DOHH2 (cell line): ENCODE data around the gene OTUD5.
"Not testable (repeated sequence)": the region's sequence is repeated elsewhere in the genome, so short reads cannot be mapped to it uniquely, and the experiment has no call there.

ENCODE experiments used
- H3F3A ChIP-seq: fragments of 200-600 bp; sonication (generic), shearing (Covaris generic); 2 replicates; pipeline ENCODE4 v1.6.0; 2016; ENCODE audit warnings: antibody characterized with exemption, mild to moderate bottlenecking; ENCODE audit not compliant: control insufficient read depth, insufficient read depth
- H3K27ac ChIP-seq: fragments of 200-600 bp; sonication (generic); 2 replicates; pipeline ENCODE4 v1.5.1; 2014; ENCODE audit warnings: low read depth, mild to moderate bottlenecking, low read length, moderate library complexity
- H3K27me3 ChIP-seq: fragments of 200-600 bp; sonication (generic); 2 replicates; pipeline ENCODE4 v1.6.1; 2014; ENCODE audit warnings: mild to moderate bottlenecking, low read length, mixed read lengths; ENCODE audit not compliant: control insufficient read depth
- H3K36me3 ChIP-seq: fragments of 200-600 bp; sonication (generic); 2 replicates; pipeline ENCODE4 v1.6.1; 2014; ENCODE audit warnings: mild to moderate bottlenecking, low read length, moderate library complexity, mixed read lengths; ENCODE audit not compliant: control insufficient read depth
- H3K4me1 ChIP-seq: fragments of 200-600 bp; sonication (generic); 2 replicates; pipeline ENCODE4 v1.6.1; 2014; ENCODE audit warnings: mild to moderate bottlenecking, low read length, mixed read lengths; ENCODE audit not compliant: control insufficient read depth
- H3K4me2 ChIP-seq: fragments of 200-600 bp; sonication (generic); 2 replicates; pipeline ENCODE4 v1.6.0; 2014; ENCODE audit warnings: mild to moderate bottlenecking, low read length, moderate library complexity
- H3K4me3 ChIP-seq: fragments of 200-600 bp; sonication (generic); 2 replicates; pipeline ENCODE4 v1.5.1; 2014; ENCODE audit warnings: mild to moderate bottlenecking, low read length, mixed read lengths
- H3K79me2 ChIP-seq: fragments of 200-600 bp; sonication (generic); 2 replicates; pipeline ENCODE4 v1.6.1; 2014; ENCODE audit warnings: mild to moderate bottlenecking, low read length, mixed read lengths; ENCODE audit not compliant: control insufficient read depth
- H3K9me2 ChIP-seq: fragments of 200-600 bp; sonication (generic); replicated peaks from 2 replicates; pipeline ENCODE4 v1.6.1; 2014; ENCODE audit warnings: mild to moderate bottlenecking, low read length, mixed read lengths; ENCODE audit not compliant: control insufficient read depth
- H3K9me3 ChIP-seq: fragments of 200-600 bp; sonication (generic); 2 replicates; pipeline ENCODE4 v1.6.1; 2014; ENCODE audit warnings: antibody characterized with exemption, low read length, mixed read lengths; ENCODE audit not compliant: control insufficient read depth, insufficient read depth
- H4K20me1 ChIP-seq: fragments of 200-600 bp; sonication (generic); 2 replicates; pipeline ENCODE4 v1.6.0; 2014; ENCODE audit warnings: low read depth, mild to moderate bottlenecking, antibody characterized with exemption, low read length, moderate library complexity; ENCODE audit not compliant: control insufficient read depth, insufficient read depth
- EZH2phosphoT487 ChIP-seq: fragments of 200-600 bp; sonication (generic); IDR thresholded peaks from 2 replicates; pipeline ENCODE4 v1.6.1; 2017; ENCODE audit warnings: borderline replicate concordance, mild to moderate bottlenecking, antibody characterized with exemption, low read length, moderate library complexity, mixed read lengths
- TF ChIP-seq, protein P1 (sequence below): fragments of 200-600 bp; sonication (generic); IDR thresholded peaks from one replicate; pipeline ENCODE4 v1.5.1; 2014; ENCODE audit warnings: antibody characterized with exemption, mild to moderate bottlenecking, low read depth, low read length; ENCODE audit not compliant: poor library complexity, severe bottlenecking

OTUD5 gene

DNA sequence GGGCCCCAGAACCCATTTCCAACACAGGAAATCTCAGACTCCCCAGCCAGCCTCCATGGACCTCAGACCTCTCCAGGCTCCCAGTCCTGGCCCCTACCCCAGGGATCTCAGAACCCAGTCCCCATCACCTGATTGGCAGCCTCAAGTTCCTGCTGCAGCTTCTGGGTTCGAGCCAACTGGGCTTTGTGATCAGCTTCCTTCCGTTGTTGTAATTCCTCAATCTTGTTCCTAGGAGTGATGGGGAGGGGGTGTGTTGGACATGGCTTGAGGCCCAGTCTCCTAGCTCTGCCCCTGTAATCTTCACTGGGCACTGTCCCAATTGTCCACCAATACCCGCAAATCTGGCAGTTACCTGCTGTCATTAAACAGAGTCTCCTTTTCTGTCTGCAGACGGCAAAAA lies 32.1 kb upstream of the OTUD5 start:
- Histone ChIP-seq H3K4me3 (no peak overlapping the region), H3K9me3 (no peaks in the 10 kb centered on the region), H3K36me3 (peaks cover 25% of the 10 kb centered on the region), H3K79me2 (no peaks in the 10 kb centered on the region), H3K9me2 (no peaks in the 10 kb centered on the region), H3K4me2 (no peak overlapping the region), H3F3A (no peaks in the 10 kb centered on the region), H4K20me1 (no peaks in the 10 kb centered on the region), H3K27me3 (no peaks in the 10 kb centered on the region), H3K4me1 (no peaks in the 10 kb centered on the region), H3K27ac (no peak overlapping the region)
- TF ChIP-seq EZH2phosphoT487: no peak
- TF ChIP-seq, protein P1, sequence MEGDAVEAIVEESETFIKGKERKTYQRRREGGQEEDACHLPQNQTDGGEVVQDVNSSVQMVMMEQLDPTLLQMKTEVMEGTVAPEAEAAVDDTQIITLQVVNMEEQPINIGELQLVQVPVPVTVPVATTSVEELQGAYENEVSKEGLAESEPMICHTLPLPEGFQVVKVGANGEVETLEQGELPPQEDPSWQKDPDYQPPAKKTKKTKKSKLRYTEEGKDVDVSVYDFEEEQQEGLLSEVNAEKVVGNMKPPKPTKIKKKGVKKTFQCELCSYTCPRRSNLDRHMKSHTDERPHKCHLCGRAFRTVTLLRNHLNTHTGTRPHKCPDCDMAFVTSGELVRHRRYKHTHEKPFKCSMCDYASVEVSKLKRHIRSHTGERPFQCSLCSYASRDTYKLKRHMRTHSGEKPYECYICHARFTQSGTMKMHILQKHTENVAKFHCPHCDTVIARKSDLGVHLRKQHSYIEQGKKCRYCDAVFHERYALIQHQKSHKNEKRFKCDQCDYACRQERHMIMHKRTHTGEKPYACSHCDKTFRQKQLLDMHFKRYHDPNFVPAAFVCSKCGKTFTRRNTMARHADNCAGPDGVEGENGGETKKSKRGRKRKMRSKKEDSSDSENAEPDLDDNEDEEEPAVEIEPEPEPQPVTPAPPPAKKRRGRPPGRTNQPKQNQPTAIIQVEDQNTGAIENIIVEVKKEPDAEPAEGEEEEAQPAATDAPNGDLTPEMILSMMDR: no peak

DNA sequence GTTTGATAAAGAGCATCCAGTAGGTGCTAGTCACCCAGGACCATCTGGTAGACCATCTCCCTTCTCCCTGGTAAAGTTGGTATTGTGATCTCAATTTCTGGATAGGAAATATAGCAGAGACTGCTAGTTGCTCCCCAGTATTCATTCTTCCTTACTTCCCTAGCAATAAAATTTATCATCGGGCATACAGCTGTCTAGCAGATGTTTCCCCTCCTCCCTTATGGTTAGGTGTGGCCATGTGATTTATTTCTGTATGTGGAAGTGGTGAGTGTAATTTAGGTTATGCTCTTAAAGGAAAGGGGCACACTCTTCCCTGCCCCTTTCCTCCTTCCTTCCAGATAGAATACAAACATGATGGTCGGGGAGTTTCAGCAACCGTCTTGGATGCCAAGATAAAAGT lies 26.5 kb upstream of the OTUD5 start:
- Histone ChIP-seq H3K27me3 (no peaks in the 10 kb centered on the region), H3K36me3 (peaks cover 36% of the 10 kb centered on the region), H3K79me2 (no peaks in the 10 kb centered on the region), H3K4me1 (no peaks in the 10 kb centered on the region), H3K4me2 (no peak overlapping the region), H3K27ac (no peak overlapping the region), H3K9me3 (no peaks in the 10 kb centered on the region), H3K4me3 (no peak overlapping the region), H4K20me1 (no peaks in the 10 kb centered on the region), H3K9me2 (no peaks in the 10 kb centered on the region), H3F3A (no peaks in the 10 kb centered on the region)
- TF ChIP-seq EZH2phosphoT487: no peak
- TF ChIP-seq, protein P1: no peak

DNA sequence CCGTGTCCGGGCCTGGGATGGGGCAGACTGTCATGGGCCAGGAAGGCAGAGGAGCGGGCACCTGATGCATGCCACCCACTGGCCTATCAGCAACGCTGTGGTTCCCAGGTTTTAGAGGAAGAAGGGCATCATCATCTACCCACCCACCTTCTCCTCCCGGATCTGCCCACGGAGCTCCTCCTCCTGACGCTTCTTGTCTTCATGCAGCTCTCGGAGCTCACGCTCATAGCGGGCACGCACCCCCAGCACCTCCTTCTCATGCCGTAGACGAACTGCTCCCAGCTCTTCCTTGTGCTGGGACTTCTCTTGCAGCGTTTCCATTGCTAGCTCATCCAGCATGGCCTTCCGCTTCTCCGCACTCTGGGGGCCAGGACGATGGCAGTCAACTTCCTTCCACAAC lies 25.7 kb upstream of the OTUD5 start:
- H3K27ac ChIP-seq: no peak overlapping the region
- no peaks in the 10 kb centered on the region for H3F3A ChIP-seq
- H3K4me1 ChIP-seq: no peaks in the 10 kb centered on the region
- H3K36me3 ChIP-seq: peaks cover 38% of the 10 kb centered on the region
- H3K9me2 ChIP-seq: no peaks in the 10 kb centered on the region
- H4K20me1 ChIP-seq: no peaks in the 10 kb centered on the region
- no peaks in the 10 kb centered on the region for H3K27me3 ChIP-seq
- no peak for TF ChIP-seq EZH2phosphoT487
- TF ChIP-seq, protein P1: no peak
- no peak overlapping the region for H3K4me2 ChIP-seq
- H3K4me3 ChIP-seq: no peak overlapping the region
- no peaks in the 10 kb centered on the region for H3K79me2 ChIP-seq
- H3K9me3 ChIP-seq: no peaks in the 10 kb centered on the region

DNA sequence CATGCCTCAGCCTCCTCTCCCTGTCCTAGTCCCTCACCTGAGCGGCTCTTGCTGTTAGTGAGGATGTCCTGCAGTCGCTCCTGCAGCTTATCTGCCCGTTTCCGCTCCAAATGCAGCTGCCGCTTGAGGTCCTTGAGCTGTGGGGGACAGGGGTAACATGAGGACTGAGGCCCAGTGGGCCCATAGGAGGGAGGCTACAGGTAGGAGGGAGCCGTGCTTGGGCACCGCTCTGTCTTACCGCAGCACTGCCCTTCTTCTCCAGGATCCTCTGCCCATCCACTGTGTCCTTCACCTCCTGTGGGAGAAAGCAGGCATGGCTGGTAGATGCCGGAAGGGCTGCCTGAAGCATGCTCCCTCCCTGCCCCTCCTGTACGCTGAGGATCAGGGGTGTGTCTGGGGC lies 23.8 kb upstream of the OTUD5 start:
- Histone ChIP-seq H4K20me1 (no peaks in the 10 kb centered on the region), H3K79me2 (no peaks in the 10 kb centered on the region), H3K9me3 (no peaks in the 10 kb centered on the region), H3K4me1 (no peaks in the 10 kb centered on the region), H3K9me2 (no peaks in the 10 kb centered on the region), H3K27ac (no peak overlapping the region), H3K27me3 (no peaks in the 10 kb centered on the region), H3K4me3 (no peak overlapping the region), H3K36me3 (peaks cover 47% of the 10 kb centered on the region), H3K4me2 (no peak overlapping the region), H3F3A (no peaks in the 10 kb centered on the region)
- TF ChIP-seq, protein P1: no peak

DNA sequence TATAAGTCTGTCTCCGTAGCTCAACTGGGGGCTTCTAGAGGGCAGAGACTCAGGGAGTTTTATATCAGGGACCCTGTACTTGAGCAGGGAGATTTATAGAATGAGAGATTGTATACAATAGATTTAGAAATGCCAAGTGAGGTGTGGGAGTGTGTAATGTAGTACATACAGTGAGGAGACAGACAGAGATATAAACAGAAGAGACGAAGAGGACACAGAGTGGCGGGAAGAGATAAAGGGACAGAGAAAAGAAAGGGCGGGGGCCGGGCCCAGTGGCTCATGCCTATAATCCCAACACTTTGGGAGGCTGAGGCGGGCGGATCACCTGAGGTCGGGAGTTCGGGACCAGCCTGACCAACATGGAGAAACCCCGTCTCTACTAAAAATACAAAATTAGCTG lies 22.9 kb upstream of the OTUD5 start:
- peaks cover 47% of the 10 kb centered on the region for H3K36me3 ChIP-seq
- not testable (repeated sequence) for H3K27me3 ChIP-seq, H3K9me2 ChIP-seq, H3K27ac ChIP-seq, H3K4me3 ChIP-seq, H3K4me2 ChIP-seq, H3K9me3 ChIP-seq, H3K79me2 ChIP-seq, H3F3A ChIP-seq, H3K4me1 ChIP-seq, H4K20me1 ChIP-seq
